Adrenal gland (tissue), 5 donors: Measurements from ENCODE around the gene PTGES2.
"Not testable (repeated sequence)": the region's sequence is repeated elsewhere in the genome, so short reads cannot be mapped to it uniquely, and the experiment has no call there.

Experiments
- POLR2A ChIP-seq, 2 donors: fragments of 450-650 bp; IDR thresholded peaks; one replicate each; pipeline ENCODE4 v1.6.1; 2017; ENCODE audit warnings: antibody characterized with exemption in 2 of 2, mild to moderate bottlenecking in 2 of 2, moderate library complexity in 1 of 2
- TF ChIP-seq, protein P1 (sequence below), 6 experiments: fragments of 450-650 bp in 4 of 6; fragments of 200-600 bp in 2 of 6; sonication (generic) in 1 of 6; IDR thresholded peaks; 1 replicate in 5 of 6; 2 replicates in 1 of 6; pipeline versions ENCODE4 v1.5.1 to v1.8.0; 2016 to 2021; ENCODE audit warnings: antibody characterized with exemption in 6 of 6, mild to moderate bottlenecking in 2 of 6, moderate library complexity in 1 of 6
- donor health status: DM: no; HTN: no; CAD: no.

DNA sequence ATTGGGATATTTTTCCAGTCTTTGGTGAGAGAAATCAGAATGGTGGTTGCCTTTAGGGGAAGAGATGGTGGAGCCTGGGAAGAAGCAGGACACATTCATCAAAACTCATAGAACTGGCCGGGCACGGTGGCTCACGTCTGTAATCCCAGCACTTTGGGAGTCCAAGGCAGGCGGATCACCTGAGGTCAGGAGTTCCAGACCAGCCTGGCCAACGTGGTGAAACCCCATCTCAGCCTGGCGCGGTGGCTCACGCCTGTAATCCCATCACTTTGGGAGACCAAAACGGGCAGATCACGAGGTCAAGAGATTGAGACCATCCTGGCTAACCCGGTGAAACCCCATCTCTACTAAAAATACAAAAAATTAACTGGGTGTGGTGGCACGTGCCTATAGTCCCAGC is 15.8 kb downstream of the PTGES2 start:
- TF ChIP-seq, protein P1, sequence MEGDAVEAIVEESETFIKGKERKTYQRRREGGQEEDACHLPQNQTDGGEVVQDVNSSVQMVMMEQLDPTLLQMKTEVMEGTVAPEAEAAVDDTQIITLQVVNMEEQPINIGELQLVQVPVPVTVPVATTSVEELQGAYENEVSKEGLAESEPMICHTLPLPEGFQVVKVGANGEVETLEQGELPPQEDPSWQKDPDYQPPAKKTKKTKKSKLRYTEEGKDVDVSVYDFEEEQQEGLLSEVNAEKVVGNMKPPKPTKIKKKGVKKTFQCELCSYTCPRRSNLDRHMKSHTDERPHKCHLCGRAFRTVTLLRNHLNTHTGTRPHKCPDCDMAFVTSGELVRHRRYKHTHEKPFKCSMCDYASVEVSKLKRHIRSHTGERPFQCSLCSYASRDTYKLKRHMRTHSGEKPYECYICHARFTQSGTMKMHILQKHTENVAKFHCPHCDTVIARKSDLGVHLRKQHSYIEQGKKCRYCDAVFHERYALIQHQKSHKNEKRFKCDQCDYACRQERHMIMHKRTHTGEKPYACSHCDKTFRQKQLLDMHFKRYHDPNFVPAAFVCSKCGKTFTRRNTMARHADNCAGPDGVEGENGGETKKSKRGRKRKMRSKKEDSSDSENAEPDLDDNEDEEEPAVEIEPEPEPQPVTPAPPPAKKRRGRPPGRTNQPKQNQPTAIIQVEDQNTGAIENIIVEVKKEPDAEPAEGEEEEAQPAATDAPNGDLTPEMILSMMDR (IDR thresholded peaks at IDR 0.05) = not testable (repeated sequence)
- TF ChIP-seq POLR2A (IDR thresholded peaks at IDR 0.05) = not testable (repeated sequence)
